Measurements from ENCODE around the gene CRX. TPM values are rescaled to one million over a fixed set of nuclear protein-coding genes. Genes with fewer than 3 reads are reported as not detected.

Gene CRX
- total and polyA plus RNA-seq, 2 of the 13 experiments (the other 11 are each of a cell fraction or from before 2014, with no cell fraction given), result not detected

DNA sequence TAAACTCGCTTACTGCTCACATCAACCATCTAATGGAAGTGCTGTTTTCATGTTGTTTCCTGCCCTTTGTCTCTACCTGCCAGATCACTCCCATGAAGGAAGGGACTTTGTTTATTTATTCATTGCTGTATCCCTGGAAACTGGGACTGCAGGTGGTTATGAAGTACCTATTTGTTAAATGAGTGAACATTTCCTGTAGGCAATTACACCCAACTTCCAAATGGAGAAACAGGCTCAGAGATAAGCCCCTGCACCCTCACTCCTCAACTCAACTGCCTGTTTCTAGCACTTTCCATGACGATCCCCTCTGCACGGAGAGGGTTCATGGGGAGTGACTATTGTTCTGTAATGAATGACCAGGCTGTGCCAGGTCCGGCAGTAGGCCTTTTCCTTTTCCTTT lies 45.2 kb upstream of the CRX start:
- peaks cover 18% of the 10 kb centered on the region for H3K79me2 ChIP-seq (ENCODE audit: insufficient read depth, low read length)
- H3K4me1 ChIP-seq (ENCODE audit: insufficient read depth, low read length), result peaks cover 54% of the 10 kb centered on the region
- H2AFZ ChIP-seq (ENCODE audit: low read length), result no peak overlapping the region
- intact Hi-C loops (cut with micrococcal nuclease; ENCODE audit: unreplicated experiment), result no loop called here
- no peaks in the 10 kb centered on the region; a peak in 1 of 5 replicates for H3K27me3 ChIP-seq (ENCODE audit: control insufficient read depth in 1 of 2, insufficient read depth in 2 of 2, low read length in 2 of 2)
- peaks cover 0 to 10% of the 10 kb centered on the region in 2 experiments; a peak in 3 of 5 replicates for H3K36me3 ChIP-seq (replicated peaks in 1 of 2; ENCODE audit: control insufficient read depth in 1 of 2, insufficient read depth in 2 of 2, low read length in 2 of 2)
- H3K4me2 ChIP-seq (ENCODE audit: low read depth, low read length), result peak overlapping the region; percentile 43
- FAIRE-seq (peak; percentile 12), ATAC-seq (peak; percentile 24; the same call in 2 of the 3 replicates), DNase-seq (ENCODE audit: low spot score) (peak; percentile 77)
- POLR2A ChIA-PET, result no interaction called here
- 5% methylated on average over 4 of the region's 4 CpGs for WGBS (ENCODE audit: low lambda C conversion rate)
- peak overlapping the region; percentile 47 for H3K9ac ChIP-seq (ENCODE audit: insufficient read depth, low read depth, low read length)
- peak overlapping the region; percentile 66 for H3K27ac ChIP-seq (ENCODE audit: extremely low read length, insufficient read depth, low read length)
- in situ Hi-C loops (cut with HindIII; ENCODE audit: extremely low pct_ligation_motif_present, low pct_unique_long_range_greater_than_20kb), result no loop called here
- no peaks in the 10 kb centered on the region for H4K20me1 ChIP-seq (ENCODE audit: insufficient read depth, low read length)
- no TSS peak for BruUV-seq (replicated peaks)
- no peak overlapping the region for H3K4me3 ChIP-seq (replicated peaks in 1 of 3; ENCODE audit: insufficient read depth in 1 of 3, low read depth in 2 of 3, low read length in 3 of 3)
- CTCF ChIA-PET (ENCODE audit: low intra/inter-chr PET ratio, low total read pairs), result no interaction called here
- H3K9me3 ChIP-seq (ENCODE audit: low read length), result no peaks in the 10 kb centered on the region
- peak; percentile 54 for TF ChIP-seq SAP130 (CRISPR knock-in tag; IDR thresholded peaks at IDR 0.05; ENCODE audit: low read depth)
- TF ChIP-seq, protein P1, sequence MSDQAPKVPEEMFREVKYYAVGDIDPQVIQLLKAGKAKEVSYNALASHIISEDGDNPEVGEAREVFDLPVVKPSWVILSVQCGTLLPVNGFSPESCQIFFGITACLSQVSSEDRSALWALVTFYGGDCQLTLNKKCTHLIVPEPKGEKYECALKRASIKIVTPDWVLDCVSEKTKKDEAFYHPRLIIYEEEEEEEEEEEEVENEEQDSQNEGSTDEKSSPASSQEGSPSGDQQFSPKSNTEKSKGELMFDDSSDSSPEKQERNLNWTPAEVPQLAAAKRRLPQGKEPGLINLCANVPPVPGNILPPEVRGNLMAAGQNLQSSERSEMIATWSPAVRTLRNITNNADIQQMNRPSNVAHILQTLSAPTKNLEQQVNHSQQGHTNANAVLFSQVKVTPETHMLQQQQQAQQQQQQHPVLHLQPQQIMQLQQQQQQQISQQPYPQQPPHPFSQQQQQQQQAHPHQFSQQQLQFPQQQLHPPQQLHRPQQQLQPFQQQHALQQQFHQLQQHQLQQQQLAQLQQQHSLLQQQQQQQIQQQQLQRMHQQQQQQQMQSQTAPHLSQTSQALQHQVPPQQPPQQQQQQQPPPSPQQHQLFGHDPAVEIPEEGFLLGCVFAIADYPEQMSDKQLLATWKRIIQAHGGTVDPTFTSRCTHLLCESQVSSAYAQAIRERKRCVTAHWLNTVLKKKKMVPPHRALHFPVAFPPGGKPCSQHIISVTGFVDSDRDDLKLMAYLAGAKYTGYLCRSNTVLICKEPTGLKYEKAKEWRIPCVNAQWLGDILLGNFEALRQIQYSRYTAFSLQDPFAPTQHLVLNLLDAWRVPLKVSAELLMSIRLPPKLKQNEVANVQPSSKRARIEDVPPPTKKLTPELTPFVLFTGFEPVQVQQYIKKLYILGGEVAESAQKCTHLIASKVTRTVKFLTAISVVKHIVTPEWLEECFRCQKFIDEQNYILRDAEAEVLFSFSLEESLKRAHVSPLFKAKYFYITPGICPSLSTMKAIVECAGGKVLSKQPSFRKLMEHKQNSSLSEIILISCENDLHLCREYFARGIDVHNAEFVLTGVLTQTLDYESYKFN (CRISPR knock-in tag; conservative IDR thresholded peaks at IDR 0.05), result 0 out of 2 replicates have a peak, but pooled peaks have one; percentile 23
- TF ChIP-seq TBX2 (CRISPR knock-in tag; IDR thresholded peaks at IDR 0.05; ENCODE audit: borderline replicate concordance), result peak; percentile 23; the same call in 1 of the 2 replicates
- TF ChIP-seq MED1 (CRISPR knock-in tag; IDR thresholded peaks at IDR 0.05), result peak; percentile 14; the same call in 1 of the 2 replicates
- TF ChIP-seq EHMT2 (IDR thresholded peaks at IDR 0.05; ENCODE audit: borderline replicate concordance, low read depth, low read length), result 0 out of 2 replicates have a peak, but pooled peaks have one; percentile 41
- no peak for TF ChIP-seq SOX13 (IDR thresholded peaks at IDR 0.05)
- peak in 1 of 2 experiments; percentile 14; a peak in 1 of 4 replicates for TF ChIP-seq SOX13 (CRISPR knock-in tag; conservative IDR thresholded peaks at IDR 0.05 in 1 of 2, IDR thresholded peaks at IDR 0.05 in 1 of 2)
- TF ChIP-seq SIN3B (IDR thresholded peaks at IDR 0.05; ENCODE audit: low read length), result no peak
- TF ChIP-seq, protein P2, sequence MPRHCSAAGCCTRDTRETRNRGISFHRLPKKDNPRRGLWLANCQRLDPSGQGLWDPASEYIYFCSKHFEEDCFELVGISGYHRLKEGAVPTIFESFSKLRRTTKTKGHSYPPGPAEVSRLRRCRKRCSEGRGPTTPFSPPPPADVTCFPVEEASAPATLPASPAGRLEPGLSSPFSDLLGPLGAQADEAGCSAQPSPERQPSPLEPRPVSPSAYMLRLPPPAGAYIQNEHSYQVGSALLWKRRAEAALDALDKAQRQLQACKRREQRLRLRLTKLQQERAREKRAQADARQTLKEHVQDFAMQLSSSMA (CRISPR knock-in tag; IDR thresholded peaks at IDR 0.05), result no peak
- TF ChIP-seq, protein P3, sequence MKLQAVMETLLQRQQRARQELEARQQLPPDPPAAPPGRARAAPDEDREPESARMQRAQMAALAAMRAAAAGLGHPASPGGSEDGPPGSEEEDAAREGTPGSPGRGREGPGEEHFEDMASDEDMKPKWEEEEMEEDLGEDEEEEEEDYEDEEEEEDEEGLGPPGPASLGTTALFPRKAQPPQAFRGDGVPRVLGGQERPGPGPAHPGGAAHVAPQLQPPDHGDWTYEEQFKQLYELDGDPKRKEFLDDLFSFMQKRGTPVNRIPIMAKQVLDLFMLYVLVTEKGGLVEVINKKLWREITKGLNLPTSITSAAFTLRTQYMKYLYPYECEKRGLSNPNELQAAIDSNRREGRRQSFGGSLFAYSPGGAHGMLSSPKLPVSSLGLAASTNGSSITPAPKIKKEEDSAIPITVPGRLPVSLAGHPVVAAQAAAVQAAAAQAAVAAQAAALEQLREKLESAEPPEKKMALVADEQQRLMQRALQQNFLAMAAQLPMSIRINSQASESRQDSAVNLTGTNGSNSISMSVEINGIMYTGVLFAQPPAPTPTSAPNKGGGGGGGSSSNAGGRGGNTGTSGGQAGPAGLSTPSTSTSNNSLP (IDR thresholded peaks at IDR 0.05; ENCODE audit: low read depth, low read length), result peak; percentile 80
- peak; percentile 84 for TF ChIP-seq RFX1 (IDR thresholded peaks at IDR 0.05)
- no peak for TF ChIP-seq LCORL (IDR thresholded peaks at IDR 0.05)
- 0 out of 2 replicates have a peak, but pooled peaks have one; percentile 32 for TF ChIP-seq LCORL (CRISPR knock-in tag; IDR thresholded peaks at IDR 0.05)
- TF ChIP-seq, protein P4, sequence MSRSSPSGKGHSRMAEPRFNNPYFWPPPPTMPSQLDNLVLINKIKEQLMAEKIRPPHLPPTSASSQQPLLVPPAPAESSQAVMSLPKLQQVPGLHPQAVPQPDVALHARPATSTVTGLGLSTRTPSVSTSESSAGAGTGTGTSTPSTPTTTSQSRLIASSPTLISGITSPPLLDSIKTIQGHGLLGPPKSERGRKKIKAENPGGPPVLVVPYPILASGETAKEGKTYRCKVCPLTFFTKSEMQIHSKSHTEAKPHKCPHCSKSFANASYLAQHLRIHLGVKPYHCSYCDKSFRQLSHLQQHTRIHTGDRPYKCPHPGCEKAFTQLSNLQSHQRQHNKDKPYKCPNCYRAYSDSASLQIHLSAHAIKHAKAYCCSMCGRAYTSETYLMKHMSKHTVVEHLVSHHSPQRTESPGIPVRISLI (CRISPR knock-in tag; IDR thresholded peaks at IDR 0.05; ENCODE audit: borderline replicate concordance), result 0 out of 2 replicates have a peak, but pooled peaks have one; percentile 15
- 0 out of 2 replicates have a peak, but pooled peaks have one; percentile 15 for TF ChIP-seq FOXK2 (IDR thresholded peaks at IDR 0.05)
- no peak for TF ChIP-seq CENPX (CRISPR knock-in tag; IDR thresholded peaks at IDR 0.05)
- no peak for TF ChIP-seq CBX5 (CRISPR knock-in tag; IDR thresholded peaks at IDR 0.05; ENCODE audit: borderline replicate concordance)
- peak; percentile 66 for TF ChIP-seq ELF3 (CRISPR knock-in tag; IDR thresholded peaks at IDR 0.05)
- TF ChIP-seq PPARG (CRISPR knock-in tag; conservative IDR thresholded peaks at IDR 0.05), result 0 out of 2 replicates have a peak, but pooled peaks have one; percentile 27
- TF ChIP-seq RFX3 (CRISPR knock-in tag; IDR thresholded peaks at IDR 0.05), result peak; percentile 60

Measured in HepG2 (cell line).